HG02571 (cell line): ENCODE data around the gene SCN5A.

Experiments
- ATAC-seq: cut with Tn5 transposase; IDR thresholded peaks from one replicate; pipeline ENCODE4 v1.9.1; 2021; ENCODE audit warnings: mild to moderate bottlenecking, moderate library complexity; ENCODE audit not compliant: unreplicated experiment

Gene SCN5A

DNA sequence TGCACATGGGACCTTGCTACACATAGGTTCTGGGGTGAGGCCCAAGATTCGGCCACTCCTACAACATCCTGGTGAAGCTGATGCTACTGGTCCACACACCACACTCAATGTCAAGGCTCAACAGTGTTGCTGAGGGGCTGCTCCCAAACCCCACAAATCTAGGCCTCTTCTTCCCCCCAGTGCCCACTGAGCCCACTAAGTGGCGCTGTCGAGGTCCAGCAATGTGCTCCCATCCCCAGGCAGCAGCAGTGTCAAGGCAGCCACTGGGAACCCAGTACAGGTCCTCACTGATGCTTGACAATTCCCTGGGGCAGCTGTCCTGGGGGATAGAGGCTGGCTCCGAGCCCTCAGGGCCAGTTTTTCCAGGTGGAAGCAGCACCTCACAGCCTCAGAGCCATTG, 21.5 kb downstream of the SCN5A start:
- no peak for ATAC-seq

DNA sequence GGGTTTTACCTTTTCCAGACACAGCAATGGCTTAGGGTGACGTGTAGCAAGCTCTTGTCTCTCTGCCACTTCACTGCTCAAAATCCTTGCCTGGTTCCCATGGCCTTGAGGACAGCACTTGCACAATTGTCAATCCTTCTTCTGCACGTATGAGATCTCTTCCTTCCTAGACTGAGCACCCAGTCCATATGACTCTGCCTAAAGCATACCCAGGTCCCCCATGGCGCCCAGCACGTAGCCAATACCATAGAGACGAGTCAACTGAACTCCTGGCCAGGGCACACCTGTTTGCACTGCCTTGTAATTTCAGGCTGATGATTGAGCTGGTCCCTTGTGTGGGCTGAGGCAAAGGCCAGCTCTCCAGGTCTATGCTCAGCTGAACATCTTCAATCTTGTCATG, 23.3 kb downstream of the SCN5A start:
- no peak for ATAC-seq

GRCh38 chr3:38623539-38623938, 25.9 kb downstream of the SCN5A start:
- no peak for ATAC-seq

DNA sequence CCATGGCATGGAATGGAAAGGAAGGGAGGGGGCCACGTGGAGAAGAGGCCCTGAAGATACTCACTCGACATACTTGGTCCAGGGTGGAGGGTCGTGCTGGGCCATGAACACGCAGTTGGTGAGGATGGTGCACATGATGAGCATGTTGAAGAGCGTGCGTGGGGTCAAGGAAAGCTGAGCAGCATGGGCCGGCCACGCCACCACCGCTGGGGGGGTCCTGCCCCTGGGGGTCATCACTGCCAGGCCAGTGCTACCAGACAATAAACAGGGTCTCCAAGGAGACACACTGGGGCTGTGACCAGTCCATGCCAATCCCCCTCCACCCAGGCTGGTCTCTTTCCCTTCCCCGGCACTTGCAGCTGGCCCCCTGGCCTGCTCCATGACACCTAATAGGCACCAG, 27.2 kb downstream of the SCN5A start:
- no peak for ATAC-seq

DNA sequence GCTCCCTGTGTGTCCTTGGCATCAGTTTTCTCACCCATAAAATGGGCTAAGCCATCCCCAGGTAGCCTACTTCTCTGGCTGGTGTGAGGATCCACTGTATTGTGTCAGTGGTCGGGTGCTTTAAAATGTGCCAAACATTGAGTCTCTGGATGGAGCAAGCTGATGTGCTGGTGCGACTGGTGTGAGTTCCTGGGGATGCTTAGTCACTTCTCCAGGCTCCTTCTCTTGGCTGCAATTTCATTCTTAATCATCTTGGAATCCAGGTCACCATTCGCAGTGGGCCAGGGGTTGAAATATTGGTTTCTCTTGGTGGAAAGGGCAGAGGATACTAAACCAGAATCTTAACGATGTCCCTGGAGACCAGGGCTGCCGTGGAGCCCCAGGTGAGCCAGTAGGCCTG, 29.3 kb downstream of the SCN5A start:
- no peak for ATAC-seq

GRCh38 chr3:38618343-38618742, 31.1 kb downstream of the SCN5A start:
- ATAC-seq, result no peak

DNA sequence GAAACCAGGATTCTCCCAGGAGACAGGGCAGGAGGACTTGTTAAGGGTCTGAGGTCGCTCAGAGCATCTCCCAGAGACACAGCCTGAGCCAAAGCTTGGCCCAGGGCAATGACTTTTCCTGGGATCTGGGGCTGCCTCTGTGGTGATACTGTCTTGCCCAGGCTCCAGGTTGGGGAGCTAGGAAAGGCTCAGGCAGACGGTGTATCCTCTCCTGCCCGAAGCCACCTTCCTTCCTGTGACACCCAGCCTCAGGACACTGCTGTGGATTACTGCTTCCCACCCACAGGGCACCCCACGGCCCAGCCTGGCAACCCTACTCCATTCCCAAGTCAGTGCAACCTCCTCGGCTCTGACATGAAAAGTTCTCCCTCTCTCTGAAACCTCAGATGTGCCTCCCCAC, 31.9 kb downstream of the SCN5A start:
- ATAC-seq, result no peak

DNA sequence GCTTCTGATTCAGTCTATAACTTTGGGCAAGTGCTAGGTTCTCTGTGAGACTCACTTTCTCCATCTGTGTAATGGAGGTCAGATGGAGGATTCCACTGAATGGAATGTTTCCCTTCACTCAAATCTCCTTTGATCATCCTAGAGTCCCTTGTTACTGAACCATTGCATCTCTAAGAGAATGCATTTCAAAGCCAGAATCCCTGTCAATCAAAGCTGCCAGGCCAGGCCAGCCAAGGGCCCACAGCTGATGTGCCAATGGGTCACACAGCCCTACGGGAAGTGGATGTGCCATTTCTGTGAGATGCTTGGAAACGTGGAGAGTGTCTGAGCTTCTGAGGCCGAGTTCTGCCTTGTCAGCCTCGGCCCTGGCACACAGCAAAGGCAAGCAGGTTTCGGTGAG, 32.4 kb downstream of the SCN5A start:
- no peak for ATAC-seq

DNA sequence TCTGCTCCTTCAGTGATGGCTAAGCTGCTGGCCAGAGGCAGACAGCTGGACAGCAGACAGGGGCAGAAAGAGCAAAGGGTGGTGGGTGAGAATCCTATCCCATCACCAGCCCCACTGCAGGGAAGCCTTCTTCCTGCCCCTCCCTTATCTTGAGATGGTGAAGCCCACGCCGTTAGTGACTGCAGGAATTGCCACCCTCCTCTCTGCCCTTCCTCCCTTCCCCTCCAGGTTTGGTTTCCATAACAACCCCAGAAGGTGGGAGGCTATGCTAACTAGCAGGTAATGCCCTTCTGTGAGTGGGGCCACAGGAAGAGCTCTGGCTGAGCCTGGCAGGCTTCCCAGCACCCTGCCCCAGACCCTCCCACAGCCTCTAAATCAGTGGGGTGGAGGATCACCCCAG, 32.8 kb downstream of the SCN5A start:
- ATAC-seq, result no peak

DNA sequence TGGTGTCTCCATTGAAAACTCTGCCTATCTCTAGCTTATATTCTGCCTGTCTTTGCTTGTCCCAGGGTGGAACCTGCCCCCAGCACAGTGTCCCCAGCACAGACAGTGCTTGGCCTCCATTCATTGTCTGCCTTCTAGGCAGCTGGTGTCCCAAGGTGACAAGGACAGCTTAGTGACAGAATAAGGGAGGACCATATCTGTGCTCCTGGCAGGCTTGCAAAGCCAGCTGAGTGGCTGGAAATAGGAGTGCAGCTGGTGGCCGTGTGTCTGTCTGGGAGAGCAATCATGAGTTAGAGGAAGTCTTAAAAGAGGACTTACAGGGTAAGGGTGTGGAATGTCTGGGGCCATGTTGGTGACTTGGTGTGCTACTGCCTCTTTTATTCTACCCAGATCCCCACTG, 33.4 kb downstream of the SCN5A start:
- no peak for ATAC-seq

DNA sequence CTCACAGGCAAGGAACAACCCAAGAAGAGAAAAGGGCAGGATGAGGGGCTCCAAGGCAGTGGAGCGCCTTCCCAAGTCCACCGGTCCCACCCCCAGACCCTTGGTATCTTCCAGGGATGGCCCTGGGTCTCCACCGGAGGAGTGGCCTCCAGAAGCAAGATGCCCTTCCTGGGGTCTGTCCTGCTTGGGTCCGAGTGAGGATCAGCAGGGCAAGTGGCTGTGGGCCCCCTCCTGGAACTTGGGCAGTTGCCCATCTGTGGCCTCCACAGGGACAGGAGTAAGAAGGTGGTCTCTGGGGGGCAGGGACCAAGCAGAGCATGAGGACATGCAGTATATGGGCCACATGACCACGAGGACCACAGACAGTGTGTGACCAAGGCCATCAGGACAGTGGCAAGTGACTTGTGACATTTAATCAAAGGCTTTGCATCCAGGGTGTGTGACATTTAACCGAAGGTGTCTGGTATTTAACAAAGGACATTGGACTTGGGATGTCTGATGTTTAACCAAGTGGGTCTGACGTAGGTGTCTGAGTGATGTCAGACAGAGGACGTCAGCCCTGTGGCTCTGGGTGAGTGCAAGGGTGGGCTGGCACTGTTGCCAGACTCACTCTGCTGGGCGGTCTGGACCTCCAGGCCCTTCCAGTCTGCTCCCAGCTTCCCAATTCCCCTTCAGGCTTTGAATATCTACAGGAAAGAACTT, 34.7 kb downstream of the SCN5A start:
- no peak for ATAC-seq

GRCh38 chr3:38614091-38614490, 35.4 kb downstream of the SCN5A start:
- ATAC-seq, result no peak

- no peak for ATAC-seq
These were observed 36.1 kb downstream of the SCN5A start for GRCh38 chr3:38613426-38613825.

DNA sequence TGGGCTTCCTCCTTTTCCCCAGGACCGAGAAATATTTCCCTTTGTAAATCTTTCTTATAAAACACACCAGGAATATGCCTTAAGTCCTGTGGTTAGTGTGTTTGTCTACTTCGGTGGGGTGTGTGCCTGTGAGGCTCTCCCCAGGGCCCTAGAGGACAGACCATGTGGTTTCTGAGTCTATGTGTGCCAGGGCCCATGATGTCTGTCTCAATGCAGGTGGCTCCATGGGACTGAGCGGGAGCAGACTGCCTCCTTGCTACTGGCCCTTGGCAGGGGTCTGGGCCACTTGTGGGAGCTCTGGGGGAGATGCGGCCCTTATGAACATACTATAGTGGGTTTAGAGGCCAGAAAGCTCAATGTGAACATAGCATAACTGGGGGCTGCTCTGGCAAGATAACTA, 37.6 kb downstream of the SCN5A start:
- ATAC-seq, result no peak

DNA sequence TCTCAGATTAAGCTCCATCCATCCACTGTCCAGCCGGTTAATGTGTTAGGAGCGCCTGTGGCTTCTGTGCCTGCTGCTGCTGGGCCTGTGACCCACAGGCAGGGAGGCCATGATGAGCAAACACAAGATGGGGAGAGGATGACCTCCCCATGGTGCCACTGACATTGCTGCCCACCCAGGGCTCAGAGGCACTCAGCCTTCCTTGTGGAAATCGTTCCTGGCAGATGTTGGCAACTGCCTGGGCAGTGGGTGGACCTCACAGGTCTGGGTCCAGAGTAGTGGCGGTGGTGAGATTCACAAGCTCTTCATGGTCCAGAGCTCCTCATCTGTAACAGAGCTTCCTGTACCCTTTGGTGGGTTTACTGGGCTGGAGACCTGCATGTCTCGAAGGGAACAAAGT, 38.6 kb downstream of the SCN5A start:
- ATAC-seq, result no peak

GRCh38 chr3:38610436-38610835, 39.1 kb downstream of the SCN5A start:
- no peak for ATAC-seq

GRCh38 chr3:38609386-38610111, 39.9 kb downstream of the SCN5A start:
- ATAC-seq, result no peak

DNA sequence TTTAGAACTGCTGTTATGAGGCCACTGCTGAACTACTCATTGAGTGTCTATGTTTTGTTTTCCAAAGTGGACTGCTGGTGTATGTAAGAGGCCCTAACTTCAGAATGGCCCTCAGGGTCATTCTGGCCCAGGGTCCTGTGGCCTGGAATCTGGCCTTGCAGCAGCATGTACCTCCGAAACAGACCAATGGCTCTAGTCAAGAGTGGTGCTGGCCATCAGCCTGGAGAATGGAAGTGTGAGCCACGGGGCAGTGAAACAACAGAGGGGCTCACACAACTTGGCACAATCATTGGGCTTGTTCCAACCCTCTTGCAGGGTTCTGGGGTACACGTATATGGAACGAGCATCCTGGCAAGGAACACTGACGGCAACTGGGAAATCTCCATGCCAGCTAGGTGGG, 40.5 kb downstream of the SCN5A start:
- ATAC-seq, result no peak

GRCh38 chr3:38608086-38608775, 41.3 kb downstream of the SCN5A start:
- no peak for ATAC-seq

- ATAC-seq, result no peak
These were observed 42.9 kb downstream of the SCN5A start for GRCh38 chr3:38606561-38606960.

DNA sequence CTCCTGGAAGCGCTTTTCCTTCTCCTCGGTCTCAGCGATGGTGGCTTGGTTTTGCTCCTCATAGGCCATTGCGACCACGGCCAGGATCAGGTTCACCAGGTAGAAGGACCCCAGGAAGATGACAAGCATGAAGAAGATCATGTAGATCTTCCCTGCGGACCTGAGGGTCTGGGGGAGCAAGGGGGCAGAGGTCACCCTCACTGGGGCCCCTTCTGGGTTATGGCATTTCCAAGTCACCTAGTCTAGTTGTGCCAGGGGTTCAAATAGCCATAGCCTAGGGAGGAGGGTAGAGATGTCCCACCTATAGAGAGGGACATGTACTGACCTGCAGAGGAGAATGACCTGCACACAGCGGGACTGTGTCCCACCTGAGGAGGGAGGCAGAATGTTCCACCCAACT, 43.5 kb downstream of the SCN5A start:
- no peak for ATAC-seq

DNA sequence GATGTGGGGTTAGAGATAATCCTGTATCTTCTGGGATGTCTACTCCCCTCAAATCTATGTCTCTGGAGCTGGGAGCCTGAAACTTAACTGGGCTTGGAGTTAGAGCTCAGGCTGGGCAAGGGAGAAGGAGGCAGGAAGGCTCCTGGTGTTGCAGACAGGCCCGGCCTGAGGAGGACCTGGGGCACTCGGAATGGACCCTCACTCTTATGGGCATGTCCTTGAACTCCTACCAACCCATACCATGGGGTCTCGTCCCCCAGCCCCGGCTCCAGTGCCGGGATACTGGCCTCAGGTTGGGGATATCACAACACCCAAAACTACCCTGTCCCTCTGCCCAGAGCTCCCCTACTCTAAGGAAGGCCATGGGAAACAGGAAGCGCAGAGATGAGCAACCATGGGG, 45.2 kb downstream of the SCN5A start:
- ATAC-seq, result no peak
